BJ (cell line): ENCODE measurements around the gene CD164L2. TPM values are rescaled to one million over a fixed set of nuclear protein-coding genes. Genes with fewer than 3 reads are reported as not detected.

ENCODE experiments used
- CTCF ChIA-PET: fragments of 350-600 bp; formaldehyde crosslinking; extraction: SDS; loops from one replicate; lab custom pipeline; 2021; ENCODE audit warnings: antibody characterized with exemption, inconsistent platforms; lab: Yijun Ruan, JAX
- POLR2A ChIA-PET: fragments of 300-600 bp; sonication (Branson Sonifier 250); formaldehyde crosslinking; extraction: SDS; loops from one replicate; lab custom pipeline; 2021; ENCODE audit warnings: antibody characterized with exemption; lab: Charles Lee
- DNase-seq: peaks from one replicate; pipeline ENCODE4 v3.0.0-alpha.2; 2011; ENCODE audit warnings: low read depth
- H3K27me3 ChIP-seq: 2 replicates; pipeline ENCODE4 v1.6.0; 2011; ENCODE audit warnings: low read length; ENCODE audit not compliant: control insufficient read depth, insufficient read depth
- H3K36me3 ChIP-seq: 2 replicates; pipeline ENCODE4 v1.5.1; 2011; ENCODE audit warnings: low read length; ENCODE audit not compliant: control insufficient read depth, insufficient read depth
- H3K4me3 ChIP-seq: 2 replicates; pipeline ENCODE4 v1.5.1; 2011; ENCODE audit warnings: low read depth, mild to moderate bottlenecking, control low read depth, low read length
- polyA plus RNA-seq: library from polyadenylated mRNA; depleted of rRNA; stranded (reverse); fragments of >200 nt; gene quantifications from 2 replicates; pipeline ENCODE4 v1.2.3, GENCODE V29; 2011
- TF ChIP-seq, protein P1 (sequence below): IDR thresholded peaks from 2 replicates; pipeline ENCODE4 v1.5.1; 2011; ENCODE audit warnings: low read depth, mild to moderate bottlenecking, control low read depth, inconsistent platforms, low read length, moderate library complexity; ENCODE audit not compliant: insufficient read depth

CD164L2 gene
- polyA plus RNA-seq, 1 experiment, result not detected

DNA sequence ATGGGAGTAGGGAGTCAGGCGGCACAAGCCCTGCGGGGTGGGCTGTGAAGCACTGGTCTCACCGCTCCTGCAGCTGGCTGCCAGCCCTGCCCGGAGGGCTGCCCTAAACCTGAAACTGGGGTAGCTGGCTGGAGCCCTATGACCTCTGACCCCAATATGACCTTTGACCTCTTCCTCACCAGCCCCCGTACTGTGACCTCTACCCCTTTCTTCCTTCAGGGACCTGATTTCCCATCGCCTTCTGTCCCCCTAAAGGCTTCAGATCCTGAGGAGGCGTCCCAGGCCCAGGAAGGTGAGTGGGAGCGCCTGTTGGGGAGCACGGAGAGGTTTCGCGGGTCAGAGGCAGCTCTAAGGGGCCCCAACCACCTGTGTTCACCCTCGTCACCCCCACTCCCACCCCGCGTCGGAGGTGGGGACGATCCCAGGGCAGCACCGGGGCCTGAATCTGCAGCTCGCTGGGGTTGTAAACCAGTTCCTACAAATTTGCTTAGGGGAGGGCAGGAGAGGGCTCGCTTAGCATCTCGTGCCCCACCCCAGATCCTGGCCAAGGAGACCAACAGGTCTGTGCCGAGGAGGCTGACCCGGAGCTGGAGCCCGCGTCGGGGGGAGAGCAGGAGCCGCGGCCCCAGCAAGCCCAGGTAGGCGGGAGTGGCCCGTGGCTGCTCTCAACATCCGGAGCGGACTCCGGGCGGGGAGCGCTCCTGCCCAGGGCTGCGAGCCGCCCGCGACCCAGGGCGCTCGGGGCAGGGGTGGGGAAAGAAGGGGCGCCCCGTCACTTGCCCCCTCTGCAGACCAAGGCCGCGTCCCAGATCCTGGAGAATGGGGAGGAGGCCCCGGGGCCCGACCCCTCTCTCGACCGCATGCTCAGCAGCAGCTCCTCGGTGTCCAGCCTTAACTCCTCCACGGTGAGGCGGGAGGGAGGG is 34.0 kb downstream of the CD164L2 start:
- ChIA-PET POLR2A (no interaction called here), CTCF (interaction anchor here (0.8 to 4.1 kb wide), 10 partner anchors 9 to 258 kb away, joined by 3 to 37 read pairs (median 4); no protein-coding TSS in a partner anchor)
- peak overlapping the region; percentile 52 for H3K4me3 ChIP-seq

GRCh38 chr1:27346991-27347624 is 36.0 kb downstream of the CD164L2 start:
- CTCF ChIA-PET, result interaction anchor here (0.7 to 7.1 kb wide), 6 partner anchors 10 to 316 kb away, joined by 3 to 54 read pairs (median 4); partner anchors contain the start of gene MAP3K6
- TF ChIP-seq, protein P1, sequence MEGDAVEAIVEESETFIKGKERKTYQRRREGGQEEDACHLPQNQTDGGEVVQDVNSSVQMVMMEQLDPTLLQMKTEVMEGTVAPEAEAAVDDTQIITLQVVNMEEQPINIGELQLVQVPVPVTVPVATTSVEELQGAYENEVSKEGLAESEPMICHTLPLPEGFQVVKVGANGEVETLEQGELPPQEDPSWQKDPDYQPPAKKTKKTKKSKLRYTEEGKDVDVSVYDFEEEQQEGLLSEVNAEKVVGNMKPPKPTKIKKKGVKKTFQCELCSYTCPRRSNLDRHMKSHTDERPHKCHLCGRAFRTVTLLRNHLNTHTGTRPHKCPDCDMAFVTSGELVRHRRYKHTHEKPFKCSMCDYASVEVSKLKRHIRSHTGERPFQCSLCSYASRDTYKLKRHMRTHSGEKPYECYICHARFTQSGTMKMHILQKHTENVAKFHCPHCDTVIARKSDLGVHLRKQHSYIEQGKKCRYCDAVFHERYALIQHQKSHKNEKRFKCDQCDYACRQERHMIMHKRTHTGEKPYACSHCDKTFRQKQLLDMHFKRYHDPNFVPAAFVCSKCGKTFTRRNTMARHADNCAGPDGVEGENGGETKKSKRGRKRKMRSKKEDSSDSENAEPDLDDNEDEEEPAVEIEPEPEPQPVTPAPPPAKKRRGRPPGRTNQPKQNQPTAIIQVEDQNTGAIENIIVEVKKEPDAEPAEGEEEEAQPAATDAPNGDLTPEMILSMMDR, result no peak
- Histone ChIP-seq H3K27me3 (no peaks in the 10 kb centered on the region), H3K36me3 (no peaks in the 10 kb centered on the region), H3K4me3 (no peak overlapping the region)
- POLR2A ChIA-PET, result no interaction called here
- DNase-seq, result no peak

More for the DNA sequence above, 34.0 kb downstream of the CD164L2 start:
- no peak for DNase-seq
- Histone ChIP-seq H3K36me3 (peaks cover 4% of the 10 kb centered on the region), H3K27me3 (no peaks in the 10 kb centered on the region)
- TF ChIP-seq, protein P1, result no peak

DNA sequence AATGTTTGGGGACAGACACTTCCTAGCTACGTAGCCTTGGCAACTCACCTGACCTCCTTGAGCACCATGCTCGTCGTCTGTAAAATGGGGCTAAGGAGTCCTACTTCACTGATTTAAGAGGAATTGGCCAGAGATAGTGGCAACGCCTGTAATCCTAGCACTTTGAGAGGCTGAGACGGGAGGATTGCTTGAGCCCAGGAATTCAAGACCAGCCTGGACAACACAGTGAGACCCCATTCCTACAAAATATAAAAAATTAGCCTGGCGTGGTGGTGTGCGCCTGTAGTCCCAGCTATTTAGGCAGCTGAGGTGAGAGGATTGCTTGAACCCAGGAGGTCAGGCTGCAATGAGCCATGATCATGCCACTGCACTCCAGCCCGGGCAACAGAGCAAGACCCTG is 36.8 kb downstream of the CD164L2 start:
- ChIA-PET CTCF (interaction anchor here (0.8 to 7.1 kb wide), 4 partner anchors 11 to 317 kb away, joined by 3 to 54 read pairs (median 10); no protein-coding TSS in a partner anchor), POLR2A (no interaction called here)
- TF ChIP-seq, protein P1, result no peak
- Histone ChIP-seq H3K36me3 (no peaks in the 10 kb centered on the region), H3K4me3 (no peak overlapping the region), H3K27me3 (no peaks in the 10 kb centered on the region)
- DNase-seq, result no peak

DNA sequence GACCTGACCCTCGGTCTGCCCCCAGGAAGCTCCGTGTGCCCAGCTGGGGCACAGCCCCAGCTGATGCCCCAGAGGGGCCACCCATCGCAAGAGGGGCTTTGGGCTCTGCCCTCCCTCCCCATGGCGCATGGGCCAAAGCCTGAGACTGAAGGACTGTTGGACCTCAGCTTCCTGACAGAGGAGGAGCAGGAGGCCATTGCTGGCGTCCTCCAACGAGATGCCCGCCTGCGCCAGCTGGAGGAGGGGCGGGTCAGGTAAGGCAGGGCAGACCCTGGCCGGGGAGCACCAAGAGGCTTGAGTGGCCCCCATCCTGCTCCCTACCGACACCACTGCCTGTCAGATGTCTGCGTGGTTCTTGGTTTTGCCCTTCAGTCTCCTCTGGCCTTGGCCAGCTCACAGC is 37.9 kb downstream of the CD164L2 start:
- Histone ChIP-seq H3K27me3 (no peaks in the 10 kb centered on the region), H3K36me3 (no peaks in the 10 kb centered on the region), H3K4me3 (no peak overlapping the region)
- TF ChIP-seq, protein P1, result no peak
- CTCF ChIA-PET, result interaction anchor here (0.8 to 7.1 kb wide), 4 partner anchors 12 to 23 kb away, joined by 3 to 54 read pairs (median 10); partner anchors contain the start of gene MAP3K6
- DNase-seq, result no peak
- POLR2A ChIA-PET, result interaction anchor here (0.5 kb wide), 1 partner anchor 46 kb away, joined by 5 read pairs; no protein-coding TSS in a partner anchor

DNA sequence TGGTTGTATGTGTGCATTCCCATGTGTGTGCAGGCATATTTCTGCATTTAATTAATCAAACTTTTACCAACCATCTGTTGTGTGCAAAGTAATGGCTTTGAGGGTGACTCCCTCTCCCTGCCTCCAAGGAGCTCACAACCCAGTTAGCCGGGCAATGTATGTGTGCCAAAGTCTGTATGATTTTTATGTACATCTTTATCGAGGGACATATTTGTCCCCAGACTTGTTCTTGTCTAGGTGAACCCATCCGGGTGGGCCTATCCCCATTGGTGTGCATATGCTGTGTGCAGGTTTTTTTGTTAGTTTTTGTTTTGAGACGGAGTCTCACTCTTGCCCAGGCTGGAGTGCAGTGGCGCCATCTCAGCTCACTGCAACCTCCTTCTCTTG is 39.5 kb downstream of the CD164L2 start:
- POLR2A ChIA-PET, result no interaction called here
- no peak for DNase-seq
- TF ChIP-seq, protein P1, result no peak
- Histone ChIP-seq H3K36me3 (no peaks in the 10 kb centered on the region), H3K4me3 (no peak overlapping the region), H3K27me3 (no peaks in the 10 kb centered on the region)
- CTCF ChIA-PET, result interaction anchor here (7.1 kb wide), 1 partner anchor 11 kb away, joined by 54 read pairs; no protein-coding TSS in a partner anchor
